Measurements from ENCODE around the gene COX5A.
"Not testable (repeated sequence)": the region's sequence is repeated elsewhere in the genome, so short reads cannot be mapped to it uniquely, and the experiment has no call there.

COX5A gene

DNA sequence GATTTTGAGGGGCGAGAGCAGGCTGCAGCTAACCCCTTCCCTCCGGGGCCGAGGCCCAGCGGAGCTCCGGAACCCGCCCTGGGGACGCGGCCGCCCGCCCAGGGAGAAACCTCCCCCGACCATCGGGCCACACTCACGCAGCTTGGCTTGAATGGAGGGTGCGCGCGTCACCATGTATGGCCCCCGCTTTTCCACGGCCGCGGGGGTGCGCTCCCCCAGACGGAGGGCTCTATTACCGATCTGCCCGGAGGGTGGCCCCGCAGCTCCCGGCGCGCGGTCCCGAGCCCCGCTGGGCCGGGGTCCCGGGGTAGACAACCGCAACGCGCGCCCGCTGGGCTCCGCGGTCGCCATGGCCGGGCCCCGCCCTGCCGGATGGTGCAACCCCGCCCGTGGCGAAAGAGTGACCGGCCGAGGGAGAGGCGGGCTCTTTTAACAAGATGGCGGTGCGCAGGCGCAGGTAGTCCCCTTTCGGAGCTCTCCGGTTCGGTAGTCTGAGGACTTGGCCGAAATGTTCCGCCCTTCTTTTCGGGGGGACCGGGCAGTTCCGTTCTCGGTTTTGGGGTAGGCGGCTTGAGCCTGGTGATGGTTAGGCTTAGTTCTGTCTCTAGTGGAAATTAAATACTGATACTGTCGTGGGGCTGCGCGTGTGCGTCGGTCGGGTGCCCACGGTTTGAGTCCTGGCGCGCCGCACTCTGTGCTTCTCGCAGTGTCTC lies 31.3 kb downstream of the COX5A start, which contains the start of gene FAM219B:
Gene FAM219B (minus strand): TSS at position 402 of the 713 bp plus-strand sequence. CDS start 51 bp downstream, at position 351.
- Mint-ChIP-seq H3K4me3 (peak within 1 kb of the TSS; percentile 99), H3K9me3 (no peaks in the 10 kb centered on the region), H3K27ac (ENCODE audit: low read depth) (peak within 1 kb of the TSS; percentile 98), H3K36me3 (ENCODE audit: insufficient read depth) (peaks cover 11% of the 10 kb centered on the region), H3K27me3 (no peaks in the 10 kb centered on the region), H3K4me1 (peaks cover 27% of the 10 kb centered on the region)
- DNase-seq (ENCODE audit: low spot score in 2 of 2) (peak; percentile 28 to 55), ATAC-seq (replicated peaks; ENCODE audit: extremely low read depth, poor library complexity, severe bottlenecking) (peak; percentile 77)

DNA sequence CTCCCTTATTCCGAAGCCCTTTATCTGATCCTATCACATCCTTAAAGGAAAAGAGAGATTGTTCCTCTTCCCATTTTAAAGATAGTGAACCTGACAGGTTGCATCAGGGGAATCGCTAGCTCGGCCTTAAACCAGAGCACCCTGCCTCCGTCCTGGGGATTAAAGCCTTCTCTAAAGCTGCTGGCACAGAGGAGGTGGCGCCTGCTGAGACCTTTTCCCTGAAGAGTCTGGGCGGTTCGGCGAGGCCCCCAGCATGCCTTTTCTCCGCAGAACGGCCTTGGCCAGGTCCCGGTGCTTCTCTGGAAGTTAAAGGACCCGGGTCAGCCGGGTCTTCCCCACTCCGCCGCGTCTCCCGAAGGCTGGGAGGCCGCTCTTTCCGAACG lies 31.8 kb downstream of the COX5A start:
- Mint-ChIP-seq H3K27me3 (no peaks in the 10 kb centered on the region), H3K9me3 (no peaks in the 10 kb centered on the region), H3K4me3 (peak overlapping the region; percentile 99), H3K36me3 (ENCODE audit: insufficient read depth) (peaks cover 11% of the 10 kb centered on the region), H3K27ac (ENCODE audit: low read depth) (peak overlapping the region; percentile 98), H3K4me1 (peaks cover 27% of the 10 kb centered on the region)
- DNase-seq (ENCODE audit: low spot score in 2 of 2): peak in 1 of 2 donors; percentile 20
- peak; percentile 41 for ATAC-seq (replicated peaks; ENCODE audit: extremely low read depth, poor library complexity, severe bottlenecking)

GRCh38 chr15:74904190-74904805 lies 33.6 kb downstream of the COX5A start:
- no peak overlapping the region for H3K27ac Mint-ChIP-seq (ENCODE audit: low read depth)
- ATAC-seq (replicated peaks; ENCODE audit: extremely low read depth, poor library complexity, severe bottlenecking): no peak
- no peaks in the 10 kb centered on the region for H3K9me3 Mint-ChIP-seq
- H3K4me3 Mint-ChIP-seq: no peak overlapping the region
- H3K36me3 Mint-ChIP-seq (ENCODE audit: insufficient read depth): peaks cover 16% of the 10 kb centered on the region
- DNase-seq (ENCODE audit: low spot score in 2 of 2): no peak
- peaks cover 34% of the 10 kb centered on the region for H3K4me1 Mint-ChIP-seq
- no peaks in the 10 kb centered on the region for H3K27me3 Mint-ChIP-seq

- Mint-ChIP-seq H3K36me3 (ENCODE audit: insufficient read depth) (peaks cover 16% of the 10 kb centered on the region), H3K4me3 (no peak overlapping the region)
Observed at GRCh38 chr15:74903676-74904075, 34.2 kb downstream of the COX5A start.

DNA sequence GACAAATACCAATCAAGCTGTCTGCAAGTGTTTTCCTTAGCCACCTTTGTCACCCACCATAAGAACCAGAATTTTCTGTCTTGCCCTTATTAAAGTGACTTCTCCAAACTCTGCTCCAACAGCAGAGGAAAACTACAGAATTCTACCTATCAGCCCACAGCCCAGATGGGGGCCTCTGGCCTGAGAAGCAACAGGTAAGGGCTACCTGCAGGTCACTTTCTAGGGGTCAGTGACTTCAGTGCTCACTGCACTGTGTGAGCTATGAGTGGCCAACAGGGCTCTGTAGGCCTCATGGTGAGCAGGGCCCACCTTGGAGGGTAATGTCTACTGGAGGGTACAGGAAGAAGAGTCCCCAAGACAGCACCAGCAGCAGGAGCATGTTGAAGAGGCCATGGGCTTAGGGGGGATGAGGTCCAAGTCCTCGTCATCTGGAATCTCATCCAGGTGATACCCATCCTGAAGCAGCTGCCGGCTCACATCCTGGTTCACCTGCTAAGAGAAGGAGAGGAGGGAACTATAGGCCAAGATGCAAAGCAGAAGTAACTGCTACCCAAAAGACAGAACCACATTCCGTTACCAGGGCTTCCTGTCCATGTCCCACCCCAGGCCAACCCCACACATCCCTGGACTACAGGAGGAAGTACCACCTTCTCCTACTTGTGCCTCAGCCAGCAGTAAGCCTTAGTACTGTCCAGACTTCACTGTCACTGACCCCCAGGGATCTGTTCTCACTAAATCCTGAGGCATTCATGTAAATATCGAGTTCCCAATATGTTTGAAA lies 35.4 kb downstream of the COX5A start:
- no peak for ATAC-seq (replicated peaks; ENCODE audit: extremely low read depth, poor library complexity, severe bottlenecking)
- no peak overlapping the region for H3K4me3 Mint-ChIP-seq
- DNase-seq (ENCODE audit: low spot score in 2 of 2): no peak

More at GRCh38 chr15:74903676-74904075, 34.2 kb downstream of the COX5A start:
- Mint-ChIP-seq H3K27ac (ENCODE audit: low read depth) (peak overlapping the region; percentile 25), H3K9me3 (no peaks in the 10 kb centered on the region), H3K27me3 (no peaks in the 10 kb centered on the region), H3K4me1 (peaks cover 34% of the 10 kb centered on the region)
- no peak for ATAC-seq (replicated peaks; ENCODE audit: extremely low read depth, poor library complexity, severe bottlenecking)
- no peak for DNase-seq (ENCODE audit: low spot score in 2 of 2)

GRCh38 chr15:74901612-74902063 lies 36.2 kb downstream of the COX5A start:
- ATAC-seq (replicated peaks; ENCODE audit: extremely low read depth, poor library complexity, severe bottlenecking): peak; percentile 41
- Mint-ChIP-seq H3K4me3 (no peak overlapping the region), H3K27me3 (no peaks in the 10 kb centered on the region), H3K36me3 (ENCODE audit: insufficient read depth) (peaks cover 15% of the 10 kb centered on the region), H3K9me3 (no peaks in the 10 kb centered on the region), H3K4me1 (peaks cover 24% of the 10 kb centered on the region), H3K27ac (ENCODE audit: low read depth) (no peak overlapping the region)
- DNase-seq (ENCODE audit: low spot score in 2 of 2): peak; percentile 52 to 58

More for the DNA sequence above, 35.4 kb downstream of the COX5A start:
- Mint-ChIP-seq H3K36me3 (ENCODE audit: insufficient read depth) (peaks cover 17% of the 10 kb centered on the region), H3K9me3 (no peaks in the 10 kb centered on the region), H3K4me1 (peaks cover 33% of the 10 kb centered on the region), H3K27ac (ENCODE audit: low read depth) (no peak overlapping the region), H3K27me3 (no peaks in the 10 kb centered on the region)

- H3K4me3 Mint-ChIP-seq: no peak overlapping the region
- no peaks in the 10 kb centered on the region for H3K27me3 Mint-ChIP-seq
- no peak for DNase-seq (ENCODE audit: low spot score in 2 of 2)
- H3K36me3 Mint-ChIP-seq (ENCODE audit: insufficient read depth): peaks cover 11% of the 10 kb centered on the region
- peaks cover 25% of the 10 kb centered on the region for H3K4me1 Mint-ChIP-seq
- H3K27ac Mint-ChIP-seq (ENCODE audit: low read depth): no peak overlapping the region
- H3K9me3 Mint-ChIP-seq: no peaks in the 10 kb centered on the region
- ATAC-seq (replicated peaks; ENCODE audit: extremely low read depth, poor library complexity, severe bottlenecking): no peak
Observed at GRCh38 chr15:74897300-74897701, 40.6 kb downstream of the COX5A start.

- DNase-seq (ENCODE audit: low spot score in 2 of 2) (no peak), ATAC-seq (replicated peaks; ENCODE audit: extremely low read depth, poor library complexity, severe bottlenecking) (no peak)
- H3K27me3 Mint-ChIP-seq: no peaks in the 10 kb centered on the region
- peaks cover 11% of the 10 kb centered on the region for H3K36me3 Mint-ChIP-seq (ENCODE audit: insufficient read depth)
- H3K9me3 Mint-ChIP-seq: no peaks in the 10 kb centered on the region
- H3K4me1 Mint-ChIP-seq: peaks cover 25% of the 10 kb centered on the region
- H3K27ac Mint-ChIP-seq (ENCODE audit: low read depth): no peak overlapping the region
- H3K4me3 Mint-ChIP-seq: no peak overlapping the region
Observed at GRCh38 chr15:74896316-74896715, 41.6 kb downstream of the COX5A start.

GRCh38 chr15:74895830-74896229 lies 42.0 kb downstream of the COX5A start:
- no peak for ATAC-seq (replicated peaks; ENCODE audit: extremely low read depth, poor library complexity, severe bottlenecking)
- peaks cover 24% of the 10 kb centered on the region for H3K4me1 Mint-ChIP-seq
- no peak for DNase-seq (ENCODE audit: low spot score in 2 of 2)
- peaks cover 11% of the 10 kb centered on the region for H3K36me3 Mint-ChIP-seq (ENCODE audit: insufficient read depth)
- H3K4me3 Mint-ChIP-seq: no peak overlapping the region
- H3K9me3 Mint-ChIP-seq: no peaks in the 10 kb centered on the region
- no peaks in the 10 kb centered on the region for H3K27me3 Mint-ChIP-seq
- no peak overlapping the region for H3K27ac Mint-ChIP-seq (ENCODE audit: low read depth)

GRCh38 chr15:74894383-74894782 lies 43.5 kb downstream of the COX5A start:
- not testable (repeated sequence) for H3K27me3 Mint-ChIP-seq; H3K9me3 Mint-ChIP-seq; H3K4me3 Mint-ChIP-seq; ATAC-seq (replicated peaks; ENCODE audit: extremely low read depth, poor library complexity, severe bottlenecking); H3K36me3 Mint-ChIP-seq (ENCODE audit: insufficient read depth); DNase-seq (ENCODE audit: low spot score in 2 of 2)
- H3K27ac Mint-ChIP-seq (ENCODE audit: low read depth): peak overlapping the region; percentile 96
- H3K4me1 Mint-ChIP-seq: peaks cover 26% of the 10 kb centered on the region

- H3K4me3 Mint-ChIP-seq: peak overlapping the region; percentile 75
- no peaks in the 10 kb centered on the region for H3K9me3 Mint-ChIP-seq
- peaks cover 6% of the 10 kb centered on the region for H3K36me3 Mint-ChIP-seq (ENCODE audit: insufficient read depth)
- H3K27me3 Mint-ChIP-seq: no peaks in the 10 kb centered on the region
- H3K27ac Mint-ChIP-seq (ENCODE audit: low read depth): peak overlapping the region; percentile 96
- ATAC-seq (replicated peaks; ENCODE audit: extremely low read depth, poor library complexity, severe bottlenecking): peak; percentile 79
- H3K4me1 Mint-ChIP-seq: peaks cover 30% of the 10 kb centered on the region
- peak in 1 of 2 donors; percentile 37 for DNase-seq (ENCODE audit: low spot score in 2 of 2)
Observed at GRCh38 chr15:74893627-74894026, 44.2 kb downstream of the COX5A start.

DNA sequence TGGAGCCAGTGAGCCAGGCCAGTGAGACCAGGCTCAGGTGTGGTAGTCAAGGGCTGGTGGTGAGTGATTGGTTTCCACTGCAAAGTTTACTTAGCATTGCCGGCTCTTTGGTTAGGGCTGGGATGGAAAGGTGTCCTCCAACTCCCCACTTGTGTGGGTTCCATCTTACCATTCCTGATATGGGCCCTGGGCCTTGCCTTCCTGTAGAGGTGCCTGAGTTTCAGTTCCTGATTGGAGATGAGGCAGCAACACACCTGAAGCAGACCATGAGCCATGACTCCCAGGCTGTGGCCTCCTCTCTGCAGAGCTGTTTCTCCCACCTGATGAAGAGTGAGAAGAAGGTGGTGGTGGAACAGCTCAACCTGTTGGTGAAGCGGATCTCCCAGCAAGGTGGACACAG lies 44.9 kb downstream of the COX5A start:
- Mint-ChIP-seq H3K4me1 (peaks cover 30% of the 10 kb centered on the region), H3K4me3 (peak overlapping the region; percentile 75), H3K27ac (ENCODE audit: low read depth) (peak overlapping the region; percentile 96), H3K36me3 (ENCODE audit: insufficient read depth) (peaks cover 4% of the 10 kb centered on the region), H3K27me3 (no peaks in the 10 kb centered on the region), H3K9me3 (no peaks in the 10 kb centered on the region)
- ATAC-seq (replicated peaks; ENCODE audit: extremely low read depth, poor library complexity, severe bottlenecking): no peak
- DNase-seq (ENCODE audit: low spot score in 2 of 2): no peak
